Measurements from ENCODE around the gene DNAJB6. TPM values are rescaled to one million over a fixed set of nuclear protein-coding genes. Genes with fewer than 3 reads are reported as not detected.

DNAJB6 gene
- total RNA-seq, 5 donors from 2014 or later (not counting 1 experiment from before 2014, with no cell fraction given): 80.7 to 195 (median 89.1) TPM

DNA sequence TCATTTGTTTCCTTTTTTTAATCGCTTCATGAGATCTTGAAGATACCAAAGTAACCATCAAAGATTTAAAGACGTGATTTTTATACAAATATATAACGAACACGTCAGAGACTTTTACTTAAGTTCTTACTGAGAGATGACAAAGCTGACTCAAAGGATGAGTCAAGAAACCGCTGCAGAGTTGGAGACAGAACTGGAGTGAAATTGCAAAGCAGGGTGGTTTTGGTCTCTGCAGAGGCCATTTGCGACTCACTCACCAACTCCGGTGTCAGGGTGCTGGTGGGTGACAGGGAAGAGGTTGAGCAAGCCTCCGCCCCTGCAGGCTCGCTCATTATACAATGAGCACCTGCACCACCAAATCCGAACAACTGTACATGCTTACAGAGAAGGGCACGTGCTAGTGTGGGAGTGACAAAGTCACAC lies 75.2 kb downstream of the DNAJB6 start:
- Mint-ChIP-seq H3K4me1 (peaks cover 0 to 27% (median 8%) of the 10 kb centered on the region in 3 donors), H3K27ac (peak overlapping the region; percentile 71 to 85), H3K4me3 (peak overlapping the region in 2 of 3 donors; percentile 25 to 48), H3K9me3 (no peaks in the 10 kb centered on the region), H3K27me3 (no peaks in the 10 kb centered on the region), H3K36me3 (peaks cover 40% of the 10 kb centered on the region)
- Histone ChIP-seq H3K27me3 (replicated peaks in 1 of 2; ENCODE audit: control insufficient read depth in 2 of 2, extremely low read depth in 1 of 2, insufficient read depth in 2 of 2, low read length in 1 of 2) (no peaks in the 10 kb centered on the region), H3K4me3 (ENCODE audit: control insufficient read depth in 1 of 2, extremely low read depth in 1 of 2, low read length in 1 of 2) (no peak overlapping the region), H3K4me1 (ENCODE audit: control insufficient read depth in 1 of 2, extremely low read depth in 1 of 2, insufficient read depth in 2 of 2, low read length in 2 of 2) (peaks cover 0 to 18% of the 10 kb centered on the region in 2 experiments), H3K27ac (ENCODE audit: low read length) (peak overlapping the region; percentile 61), H3K9me3 (no peaks in the 10 kb centered on the region), H3K36me3 (ENCODE audit: control insufficient read depth in 2 of 2, extremely low read depth in 1 of 2, insufficient read depth in 1 of 2, low read length in 1 of 2) (peaks cover 13 to 28% of the 10 kb centered on the region in 2 donors)
- WGBS (ENCODE audit: insufficient coverage): 53% methylated on average over 4 of the region's 11 CpGs
- CTCF ChIA-PET: no interaction called here
- POLR2A ChIA-PET: no interaction called here
- ATAC-seq (replicated peaks in 1 of 4) (peak; percentile 65 to 73 (median 68)), DNase-seq (peak in 12 of 35 experiments; percentile 12 to 55 (median 27))

DNA sequence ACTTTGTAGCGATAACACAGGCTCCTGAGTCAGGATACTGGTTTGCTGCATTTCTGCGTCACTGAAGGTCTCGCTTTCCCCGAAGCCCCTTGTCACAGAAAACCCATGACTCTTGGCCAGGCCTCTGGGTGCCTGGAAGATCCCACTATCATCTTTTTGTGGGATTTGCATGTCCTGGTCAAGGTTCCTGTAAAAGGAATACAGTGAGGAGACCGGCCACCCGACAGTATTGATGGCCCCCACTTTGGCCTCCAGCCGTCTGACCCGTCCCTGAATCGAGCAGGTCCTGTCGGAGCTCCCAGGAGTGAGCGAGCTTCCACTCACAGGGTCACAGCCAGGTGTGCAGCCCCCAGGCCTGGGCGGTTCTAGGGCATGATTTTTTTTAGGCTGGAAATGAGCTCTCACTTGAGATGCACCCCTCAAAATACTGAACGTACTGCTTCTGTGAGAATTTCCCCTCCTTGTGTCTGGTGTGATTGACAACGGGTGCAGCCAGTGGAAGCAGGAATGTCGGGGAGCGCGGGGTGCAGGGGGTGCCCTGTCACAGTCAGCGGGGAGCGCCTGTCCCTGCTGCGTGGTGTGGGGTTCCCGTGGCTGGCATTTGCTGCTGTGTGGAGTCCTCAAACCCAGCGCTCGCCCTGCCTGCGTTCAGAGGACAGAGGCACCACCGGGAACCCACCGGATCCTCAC lies 75.8 kb downstream of the DNAJB6 start:
- peaks cover 0 to 18% of the 10 kb centered on the region in 2 experiments for H3K4me1 ChIP-seq (ENCODE audit: control insufficient read depth in 1 of 2, extremely low read depth in 1 of 2, insufficient read depth in 2 of 2, low read length in 2 of 2)
- 98% methylated on average over 16 of the region's 26 CpGs for WGBS (ENCODE audit: insufficient coverage)
- peaks cover 15 to 30% of the 10 kb centered on the region in 2 donors for H3K36me3 ChIP-seq (ENCODE audit: control insufficient read depth in 2 of 2, extremely low read depth in 1 of 2, insufficient read depth in 1 of 2, low read length in 1 of 2)
- peak overlapping the region; percentile 61 for H3K27ac ChIP-seq (ENCODE audit: low read length)
- no peaks in the 10 kb centered on the region for H3K27me3 ChIP-seq (replicated peaks in 1 of 2; ENCODE audit: control insufficient read depth in 2 of 2, extremely low read depth in 1 of 2, insufficient read depth in 2 of 2, low read length in 1 of 2)
- Mint-ChIP-seq H3K9me3 (no peaks in the 10 kb centered on the region), H3K36me3 (peaks cover 43% of the 10 kb centered on the region), H3K4me1 (peaks cover 0 to 27% (median 8%) of the 10 kb centered on the region in 3 donors), H3K27ac (peak overlapping the region; percentile 71 to 85), H3K27me3 (no peaks in the 10 kb centered on the region), H3K4me3 (no peak overlapping the region)
- no peak for DNase-seq
- no peak overlapping the region for H3K4me3 ChIP-seq (ENCODE audit: control insufficient read depth in 1 of 2, extremely low read depth in 1 of 2, low read length in 1 of 2)
- no peak for ATAC-seq (replicated peaks in 1 of 4)
- H3K9me3 ChIP-seq: no peaks in the 10 kb centered on the region
- CTCF ChIA-PET: no interaction called here
- POLR2A ChIA-PET: no interaction called here

DNA sequence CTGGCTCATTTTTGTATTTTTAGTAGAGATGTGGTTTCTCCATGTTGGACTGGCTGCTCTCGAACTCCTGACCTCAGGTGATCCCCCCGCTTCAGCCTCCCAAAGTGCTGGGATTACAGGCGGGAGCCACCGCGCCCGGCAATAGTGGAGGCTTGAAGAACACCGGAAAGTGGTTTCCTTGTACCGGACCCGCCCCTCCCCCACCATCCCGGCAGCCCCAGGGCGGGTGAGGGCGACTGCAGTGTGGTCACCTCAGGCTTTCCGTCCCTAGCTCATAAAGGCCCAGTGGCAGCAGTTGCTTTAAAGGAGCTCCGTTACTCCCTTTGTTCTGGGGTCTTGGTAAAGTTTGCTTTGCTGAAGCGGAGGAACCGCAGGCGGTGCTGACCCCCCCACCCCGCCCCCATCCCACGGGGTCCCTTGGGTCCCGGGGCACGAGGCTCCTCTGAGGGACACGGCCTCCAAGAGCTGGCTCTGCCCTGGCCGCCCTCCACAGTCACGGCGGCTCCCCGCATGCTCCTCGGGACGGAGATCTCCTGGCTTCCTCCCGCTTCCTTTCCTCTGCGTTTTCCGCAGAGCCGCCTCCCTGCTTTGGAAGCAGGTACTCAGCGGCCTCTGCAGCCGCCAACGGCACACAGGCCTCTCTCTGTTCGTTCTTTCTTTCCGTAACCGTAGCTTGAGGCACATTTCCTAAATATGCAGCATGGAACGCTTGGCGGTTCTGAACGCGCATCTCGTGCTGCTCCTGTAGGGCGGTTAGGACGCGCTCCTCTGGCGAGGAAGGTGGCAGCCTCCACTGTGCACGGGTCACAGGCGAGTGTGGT lies 77.3 kb downstream of the DNAJB6 start:
- 97% methylated on average over 41 of the region's 49 CpGs for WGBS (ENCODE audit: insufficient coverage)
- Mint-ChIP-seq H3K9me3 (no peaks in the 10 kb centered on the region), H3K27me3 (no peaks in the 10 kb centered on the region), H3K27ac (no peak overlapping the region), H3K4me3 (no peak overlapping the region), H3K4me1 (peaks cover 0 to 27% (median 8%) of the 10 kb centered on the region in 3 donors), H3K36me3 (peaks cover 37% of the 10 kb centered on the region)
- Histone ChIP-seq H3K9me3 (no peaks in the 10 kb centered on the region), H3K4me1 (ENCODE audit: control insufficient read depth in 1 of 2, extremely low read depth in 1 of 2, insufficient read depth in 2 of 2, low read length in 2 of 2) (peaks cover 0 to 18% of the 10 kb centered on the region in 2 experiments), H3K36me3 (ENCODE audit: control insufficient read depth in 2 of 2, extremely low read depth in 1 of 2, insufficient read depth in 1 of 2, low read length in 1 of 2) (peaks cover 15 to 35% of the 10 kb centered on the region in 2 donors), H3K27ac (ENCODE audit: low read length) (no peak overlapping the region), H3K27me3 (replicated peaks in 1 of 2; ENCODE audit: control insufficient read depth in 2 of 2, extremely low read depth in 1 of 2, insufficient read depth in 2 of 2, low read length in 1 of 2) (no peaks in the 10 kb centered on the region), H3K4me3 (ENCODE audit: control insufficient read depth in 1 of 2, extremely low read depth in 1 of 2, low read length in 1 of 2) (no peak overlapping the region)
- DNase-seq: no peak
- ChIA-PET POLR2A (no interaction called here), CTCF (interaction anchor here in 1 of 2 donors (0.6 kb wide), 1 partner anchor 22 kb away, joined by 3 read pairs; no protein-coding TSS in a partner anchor)
- no peak for ATAC-seq (replicated peaks in 1 of 4)

DNA sequence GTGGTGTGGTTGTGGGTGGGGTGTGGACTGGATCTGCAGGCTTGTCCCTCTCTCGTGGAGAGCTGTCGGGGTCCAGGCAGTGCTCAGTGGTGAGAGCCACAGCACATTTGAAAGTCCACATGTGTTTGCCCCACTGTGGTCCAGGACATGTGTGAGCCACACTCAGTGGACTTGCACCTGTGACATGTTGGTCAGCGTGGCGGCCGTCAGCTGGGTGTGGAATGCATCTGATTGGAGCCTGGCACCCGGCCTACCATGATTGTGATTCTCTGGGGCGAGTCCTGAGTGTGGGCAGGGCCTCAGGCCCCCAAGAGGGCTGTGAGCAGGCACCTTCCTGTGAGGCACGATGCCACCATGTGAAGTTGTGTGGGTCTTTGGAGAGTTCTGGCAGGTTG lies 77.9 kb downstream of the DNAJB6 start:
- H3K27me3 Mint-ChIP-seq: no peaks in the 10 kb centered on the region
- no peaks in the 10 kb centered on the region for H3K27me3 ChIP-seq (replicated peaks in 1 of 2; ENCODE audit: control insufficient read depth in 2 of 2, extremely low read depth in 1 of 2, insufficient read depth in 2 of 2, low read length in 1 of 2)
- no peak overlapping the region for H3K4me3 ChIP-seq (ENCODE audit: control insufficient read depth in 1 of 2, extremely low read depth in 1 of 2, low read length in 1 of 2)
- ATAC-seq (replicated peaks in 1 of 4) (no peak), DNase-seq (no peak)
- peaks cover 0 to 27% (median 8%) of the 10 kb centered on the region in 3 donors for H3K4me1 Mint-ChIP-seq
- POLR2A ChIA-PET: no interaction called here
- H3K9me3 ChIP-seq: no peaks in the 10 kb centered on the region
- H3K9me3 Mint-ChIP-seq: no peaks in the 10 kb centered on the region
- peaks cover 12 to 35% of the 10 kb centered on the region in 2 donors for H3K36me3 ChIP-seq (ENCODE audit: control insufficient read depth in 2 of 2, extremely low read depth in 1 of 2, insufficient read depth in 1 of 2, low read length in 1 of 2)
- no peak overlapping the region for H3K4me3 Mint-ChIP-seq
- H3K4me1 ChIP-seq (ENCODE audit: control insufficient read depth in 1 of 2, extremely low read depth in 1 of 2, insufficient read depth in 2 of 2, low read length in 2 of 2): peaks cover 0 to 18% of the 10 kb centered on the region in 2 experiments
- H3K36me3 Mint-ChIP-seq: peaks cover 32% of the 10 kb centered on the region
- H3K27ac ChIP-seq (ENCODE audit: low read length): no peak overlapping the region
- WGBS (ENCODE audit: insufficient coverage): 97% methylated on average over 7 of the region's 8 CpGs
- CTCF ChIA-PET: no interaction called here
- no peak overlapping the region for H3K27ac Mint-ChIP-seq

DNA sequence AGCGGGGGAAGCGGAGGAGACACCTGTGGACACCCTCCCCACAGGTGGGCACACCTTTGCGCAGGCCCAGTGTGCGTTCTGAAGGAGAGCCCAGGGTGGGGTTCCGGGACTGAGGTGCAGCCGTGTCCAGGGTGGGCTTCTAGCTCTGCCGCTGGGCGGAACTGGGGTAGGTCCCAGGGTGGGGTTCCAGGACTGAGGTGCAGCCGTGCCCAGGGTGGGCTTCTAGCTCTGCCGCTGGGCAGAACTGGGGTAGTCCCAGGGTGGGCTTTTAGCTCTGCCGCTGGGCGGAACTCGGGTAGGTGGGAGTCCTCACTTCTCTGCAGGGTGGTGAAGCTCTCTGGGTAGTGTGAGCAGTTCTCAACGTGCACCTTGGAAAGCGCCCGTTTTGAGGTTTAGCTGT lies 78.7 kb downstream of the DNAJB6 start:
- no peaks in the 10 kb centered on the region for H3K9me3 ChIP-seq
- H3K27ac ChIP-seq (ENCODE audit: low read length): no peak overlapping the region
- Mint-ChIP-seq H3K27me3 (no peaks in the 10 kb centered on the region), H3K4me1 (peaks cover 0 to 27% (median 8%) of the 10 kb centered on the region in 3 donors), H3K36me3 (peaks cover 32% of the 10 kb centered on the region), H3K9me3 (no peaks in the 10 kb centered on the region), H3K4me3 (no peak overlapping the region), H3K27ac (no peak overlapping the region)
- peaks cover 0 to 18% of the 10 kb centered on the region in 2 experiments for H3K4me1 ChIP-seq (ENCODE audit: control insufficient read depth in 1 of 2, extremely low read depth in 1 of 2, insufficient read depth in 2 of 2, low read length in 2 of 2)
- peaks cover 4 to 32% of the 10 kb centered on the region in 2 donors for H3K36me3 ChIP-seq (ENCODE audit: control insufficient read depth in 2 of 2, extremely low read depth in 1 of 2, insufficient read depth in 1 of 2, low read length in 1 of 2)
- ChIA-PET CTCF (no interaction called here), POLR2A (no interaction called here)
- no peak overlapping the region for H3K4me3 ChIP-seq (ENCODE audit: control insufficient read depth in 1 of 2, extremely low read depth in 1 of 2, low read length in 1 of 2)
- H3K27me3 ChIP-seq (replicated peaks in 1 of 2; ENCODE audit: control insufficient read depth in 2 of 2, extremely low read depth in 1 of 2, insufficient read depth in 2 of 2, low read length in 1 of 2): no peaks in the 10 kb centered on the region
- 95% methylated on average over 16 of the region's 16 CpGs for WGBS (ENCODE audit: insufficient coverage)
- DNase-seq: no peak
- ATAC-seq (replicated peaks in 1 of 4): no peak

DNA sequence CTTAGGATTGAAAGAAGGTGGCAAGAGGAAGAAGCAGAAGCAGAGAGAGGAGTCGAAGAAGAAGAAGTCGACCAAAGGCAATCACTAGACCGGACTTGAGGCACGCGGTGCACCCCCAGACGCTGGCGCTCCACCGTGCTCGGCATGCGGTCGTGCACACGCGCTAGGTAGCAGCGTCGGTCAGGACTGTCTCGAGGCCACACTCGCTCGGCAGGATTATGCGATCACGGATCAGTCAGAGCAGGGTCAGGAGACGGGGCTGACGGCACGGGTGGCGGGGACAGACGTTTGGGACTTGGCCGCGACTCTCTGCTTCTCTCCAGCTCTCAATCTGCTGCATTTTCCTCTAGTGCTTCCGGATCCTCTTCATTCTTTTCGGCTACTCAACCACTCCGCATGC lies 79.2 kb downstream of the DNAJB6 start:
- Mint-ChIP-seq H3K4me3 (no peak overlapping the region), H3K27me3 (no peaks in the 10 kb centered on the region), H3K9me3 (no peaks in the 10 kb centered on the region), H3K36me3 (peaks cover 32% of the 10 kb centered on the region), H3K27ac (no peak overlapping the region), H3K4me1 (peaks cover 0 to 27% (median 8%) of the 10 kb centered on the region in 3 donors)
- ChIA-PET CTCF (no interaction called here), POLR2A (no interaction called here)
- no peak overlapping the region for H3K4me3 ChIP-seq (ENCODE audit: control insufficient read depth in 1 of 2, extremely low read depth in 1 of 2, low read length in 1 of 2)
- H3K27me3 ChIP-seq (replicated peaks in 1 of 2; ENCODE audit: control insufficient read depth in 2 of 2, extremely low read depth in 1 of 2, insufficient read depth in 2 of 2, low read length in 1 of 2): no peaks in the 10 kb centered on the region
- peaks cover 4 to 31% of the 10 kb centered on the region in 2 donors for H3K36me3 ChIP-seq (ENCODE audit: control insufficient read depth in 2 of 2, extremely low read depth in 1 of 2, insufficient read depth in 1 of 2, low read length in 1 of 2)
- no peak overlapping the region for H3K27ac ChIP-seq (ENCODE audit: low read length)
- H3K4me1 ChIP-seq (ENCODE audit: control insufficient read depth in 1 of 2, extremely low read depth in 1 of 2, insufficient read depth in 2 of 2, low read length in 2 of 2): peaks cover 0 to 18% of the 10 kb centered on the region in 2 experiments
- H3K9me3 ChIP-seq: no peaks in the 10 kb centered on the region
- WGBS (ENCODE audit: insufficient coverage): 97% methylated on average over 29 of the region's 30 CpGs
- ATAC-seq (replicated peaks in 1 of 4) (no peak), DNase-seq (no peak)

Measured in T-cell (primary cell).